ENCODE results near the gene HES1. TPM values are rescaled to one million over a fixed set of nuclear protein-coding genes. Genes with fewer than 3 reads are reported as not detected.
A peak's percentile ranks its signal among the peaks of the same experiment; 100 is the strongest.

Gene HES1
- total RNA-seq, 1 donor from 2014 or later = 66.5 TPM

GRCh38 chr3:194093842-194094241 lies 42.1 kb upstream of the HES1 start:
- H3K4me2 ChIP-seq = no peak overlapping the region
- H3F3A ChIP-seq (ENCODE audit: low read depth) = peaks cover 20% of the 10 kb centered on the region
- H3K9ac ChIP-seq = no peak overlapping the region
- no peak overlapping the region for H3K27ac ChIP-seq
- TF ChIP-seq EZH2 (IDR thresholded peaks at IDR 0.05) = no peak
- TF ChIP-seq, protein P1, sequence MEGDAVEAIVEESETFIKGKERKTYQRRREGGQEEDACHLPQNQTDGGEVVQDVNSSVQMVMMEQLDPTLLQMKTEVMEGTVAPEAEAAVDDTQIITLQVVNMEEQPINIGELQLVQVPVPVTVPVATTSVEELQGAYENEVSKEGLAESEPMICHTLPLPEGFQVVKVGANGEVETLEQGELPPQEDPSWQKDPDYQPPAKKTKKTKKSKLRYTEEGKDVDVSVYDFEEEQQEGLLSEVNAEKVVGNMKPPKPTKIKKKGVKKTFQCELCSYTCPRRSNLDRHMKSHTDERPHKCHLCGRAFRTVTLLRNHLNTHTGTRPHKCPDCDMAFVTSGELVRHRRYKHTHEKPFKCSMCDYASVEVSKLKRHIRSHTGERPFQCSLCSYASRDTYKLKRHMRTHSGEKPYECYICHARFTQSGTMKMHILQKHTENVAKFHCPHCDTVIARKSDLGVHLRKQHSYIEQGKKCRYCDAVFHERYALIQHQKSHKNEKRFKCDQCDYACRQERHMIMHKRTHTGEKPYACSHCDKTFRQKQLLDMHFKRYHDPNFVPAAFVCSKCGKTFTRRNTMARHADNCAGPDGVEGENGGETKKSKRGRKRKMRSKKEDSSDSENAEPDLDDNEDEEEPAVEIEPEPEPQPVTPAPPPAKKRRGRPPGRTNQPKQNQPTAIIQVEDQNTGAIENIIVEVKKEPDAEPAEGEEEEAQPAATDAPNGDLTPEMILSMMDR (IDR thresholded peaks at IDR 0.05) = no peak
- no peak for TF ChIP-seq EZH2phosphoT487 (IDR thresholded peaks at IDR 0.05)
- no peaks in the 10 kb centered on the region for H4K20me1 ChIP-seq (ENCODE audit: low read depth)
- Mint-ChIP-seq H3K27ac (no peak overlapping the region), H3K4me3 (no peak overlapping the region), H3K4me1 (peaks cover 75% of the 10 kb centered on the region), H3K27me3 (ENCODE audit: insufficient read depth, low read depth) (peaks cover 12% of the 10 kb centered on the region), H3K36me3 (no peaks in the 10 kb centered on the region), H3K9me3 (no peaks in the 10 kb centered on the region)
- H3K4me3 ChIP-seq = no peak overlapping the region
- no peaks in the 10 kb centered on the region for H3K27me3 ChIP-seq
- no peaks in the 10 kb centered on the region for H3K36me3 ChIP-seq
- no peaks in the 10 kb centered on the region for H3K9me3 ChIP-seq (ENCODE audit: low read depth)
- peaks cover 43% of the 10 kb centered on the region for H3K4me1 ChIP-seq
- H2AFZ ChIP-seq (replicated peaks) = no peak overlapping the region
- no peaks in the 10 kb centered on the region for H3K79me2 ChIP-seq (ENCODE audit: low read depth)
- DNase-seq (ENCODE audit: low spot score) = no peak

GRCh38 chr3:194095464-194095863 lies 40.5 kb upstream of the HES1 start:
- H3K9me3 Mint-ChIP-seq = no peaks in the 10 kb centered on the region
- Histone ChIP-seq H2AFZ (replicated peaks) (no peak overlapping the region), H3K27me3 (no peaks in the 10 kb centered on the region), H3K4me3 (no peak overlapping the region), H3K27ac (no peak overlapping the region), H3K36me3 (no peaks in the 10 kb centered on the region), H3K79me2 (ENCODE audit: low read depth) (no peaks in the 10 kb centered on the region), H3K9ac (no peak overlapping the region), H3K4me2 (no peak overlapping the region), H4K20me1 (ENCODE audit: low read depth) (no peaks in the 10 kb centered on the region), H3K9me3 (ENCODE audit: low read depth) (no peaks in the 10 kb centered on the region), H3F3A (ENCODE audit: low read depth) (peaks cover 14% of the 10 kb centered on the region), H3K4me1 (peaks cover 37% of the 10 kb centered on the region)
- no peak overlapping the region for H3K4me3 Mint-ChIP-seq
- no peak for DNase-seq (ENCODE audit: low spot score)
- peaks cover 68% of the 10 kb centered on the region for H3K4me1 Mint-ChIP-seq
- TF ChIP-seq EZH2phosphoT487 (IDR thresholded peaks at IDR 0.05) = no peak
- TF ChIP-seq EZH2 (IDR thresholded peaks at IDR 0.05) = no peak
- TF ChIP-seq, protein P1 (IDR thresholded peaks at IDR 0.05) = no peak
- peaks cover 13% of the 10 kb centered on the region for H3K27me3 Mint-ChIP-seq (ENCODE audit: insufficient read depth, low read depth)
- peak overlapping the region; percentile 36 for H3K27ac Mint-ChIP-seq
- H3K36me3 Mint-ChIP-seq = no peaks in the 10 kb centered on the region

DNA sequence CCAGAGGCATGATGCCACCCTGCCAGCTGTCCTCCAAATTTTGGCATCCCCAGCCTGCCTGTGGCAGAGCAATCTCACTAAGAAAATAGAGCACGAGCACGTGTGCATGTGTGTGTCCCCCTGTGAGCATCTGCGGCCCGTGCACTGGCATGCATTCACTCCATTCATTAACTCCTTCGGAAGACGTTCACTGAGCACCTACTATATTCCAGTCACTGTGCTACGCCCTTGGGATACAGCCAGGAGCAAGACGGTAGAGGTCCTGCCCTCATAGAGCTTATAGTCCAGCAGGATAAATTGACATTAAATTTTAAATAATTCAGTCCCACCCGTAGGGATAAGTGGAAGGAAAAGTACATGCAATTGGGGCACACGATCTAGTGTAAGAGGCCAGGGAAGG lies 40.0 kb upstream of the HES1 start:
- Histone ChIP-seq H3K9ac (no peak overlapping the region), H3K36me3 (no peaks in the 10 kb centered on the region), H3K4me3 (no peak overlapping the region), H3K4me1 (peaks cover 33% of the 10 kb centered on the region), H3K27me3 (no peaks in the 10 kb centered on the region), H2AFZ (replicated peaks) (no peak overlapping the region), H4K20me1 (ENCODE audit: low read depth) (no peaks in the 10 kb centered on the region), H3K79me2 (ENCODE audit: low read depth) (no peaks in the 10 kb centered on the region), H3F3A (ENCODE audit: low read depth) (peaks cover 14% of the 10 kb centered on the region), H3K4me2 (no peak overlapping the region), H3K27ac (no peak overlapping the region), H3K9me3 (ENCODE audit: low read depth) (no peaks in the 10 kb centered on the region)
- Mint-ChIP-seq H3K4me1 (peaks cover 65% of the 10 kb centered on the region), H3K4me3 (no peak overlapping the region), H3K9me3 (no peaks in the 10 kb centered on the region), H3K36me3 (no peaks in the 10 kb centered on the region), H3K27ac (no peak overlapping the region), H3K27me3 (ENCODE audit: insufficient read depth, low read depth) (peaks cover 16% of the 10 kb centered on the region)
- TF ChIP-seq, protein P1 (IDR thresholded peaks at IDR 0.05) = no peak
- TF ChIP-seq EZH2 (IDR thresholded peaks at IDR 0.05) (no peak), EZH2phosphoT487 (IDR thresholded peaks at IDR 0.05) (no peak)
- no peak for DNase-seq (ENCODE audit: low spot score)

Data from neural progenitor cell (in vitro differentiated cells).